Measurements from ENCODE around the gene ECHDC1.

ECHDC1 gene

DNA sequence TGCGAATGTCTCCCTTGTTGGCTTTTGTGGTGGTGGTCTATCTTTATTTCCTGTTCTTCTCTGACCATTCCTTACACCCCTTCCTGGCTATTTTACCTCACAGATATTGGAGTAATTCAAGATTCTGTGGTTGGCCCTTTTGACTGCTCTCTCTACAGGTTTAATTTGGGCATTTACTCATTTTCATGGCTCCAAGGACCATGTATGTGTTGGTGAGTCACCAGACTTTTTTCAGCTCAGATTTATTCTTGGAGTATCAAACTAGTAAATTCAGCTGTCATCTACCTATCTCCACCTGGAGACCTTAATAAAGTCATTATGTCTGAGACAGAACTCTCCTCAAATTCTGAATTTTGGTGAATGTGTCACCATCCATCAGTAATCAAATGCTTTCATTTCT lies 61.2 kb downstream of the ECHDC1 start:
- DNase-seq = no peak

DNA sequence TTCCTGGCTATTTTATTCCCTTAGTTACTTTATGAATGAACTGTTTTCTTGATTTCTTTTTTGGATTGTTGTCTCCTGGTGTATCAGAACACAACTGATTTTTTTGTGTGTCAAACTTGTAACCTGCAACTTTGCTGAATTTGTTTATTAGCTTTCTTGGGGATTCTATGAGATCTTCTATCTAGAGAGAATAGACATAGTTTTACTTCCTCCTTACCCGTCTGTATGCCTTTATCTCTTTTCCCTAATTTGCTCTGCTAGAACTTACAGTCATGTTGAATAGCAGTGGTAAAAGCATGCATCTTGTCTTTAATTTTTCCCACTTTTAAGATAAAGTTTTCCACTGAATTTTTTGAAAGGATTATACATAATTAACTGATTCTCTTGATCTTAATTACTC lies 63.6 kb downstream of the ECHDC1 start:
- DNase-seq = no peak

DNA sequence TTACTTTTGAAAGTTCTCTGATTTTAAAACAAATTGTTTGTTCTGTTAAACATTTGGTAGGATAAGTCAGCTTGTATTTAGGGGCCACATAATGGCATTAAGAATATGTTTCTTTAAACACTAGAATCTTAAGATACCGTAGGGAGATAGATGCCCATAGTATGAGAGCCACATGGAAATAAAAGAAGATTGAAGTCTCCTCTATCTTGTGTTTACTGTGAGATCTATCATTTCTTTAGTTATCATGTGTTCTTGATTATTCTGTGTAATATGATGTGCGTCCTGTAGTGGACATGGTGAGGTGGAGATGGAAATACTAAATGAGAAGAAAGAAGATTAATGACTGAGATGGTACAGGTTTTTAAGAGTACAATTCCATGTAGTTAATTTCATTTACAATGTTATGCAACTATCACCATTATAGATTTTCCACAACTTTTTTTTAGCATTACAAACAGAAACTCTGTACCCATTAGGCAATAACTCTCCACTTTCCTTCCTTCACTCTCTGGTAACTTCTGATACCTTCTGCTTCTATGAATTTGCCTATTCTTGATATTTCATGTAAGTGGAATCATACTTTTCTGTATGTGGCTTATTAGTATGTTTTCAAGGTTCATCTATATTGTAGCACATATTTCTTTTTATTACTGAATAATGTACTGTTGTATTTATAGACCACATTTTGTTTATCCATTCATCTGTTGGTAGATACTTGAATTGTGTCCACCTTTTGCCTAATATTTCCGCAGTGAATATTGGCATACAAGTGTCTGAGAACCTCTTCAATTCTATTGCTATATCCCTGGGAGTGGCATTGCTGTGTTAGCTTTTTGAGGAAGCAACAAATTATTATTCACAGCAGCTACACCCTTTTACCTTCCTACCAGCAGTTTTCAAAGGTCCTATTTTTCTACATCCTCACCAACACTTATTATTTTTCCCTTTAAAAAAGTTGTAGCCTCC lies 65.2 kb downstream of the ECHDC1 start:
- no peak for DNase-seq

DNA sequence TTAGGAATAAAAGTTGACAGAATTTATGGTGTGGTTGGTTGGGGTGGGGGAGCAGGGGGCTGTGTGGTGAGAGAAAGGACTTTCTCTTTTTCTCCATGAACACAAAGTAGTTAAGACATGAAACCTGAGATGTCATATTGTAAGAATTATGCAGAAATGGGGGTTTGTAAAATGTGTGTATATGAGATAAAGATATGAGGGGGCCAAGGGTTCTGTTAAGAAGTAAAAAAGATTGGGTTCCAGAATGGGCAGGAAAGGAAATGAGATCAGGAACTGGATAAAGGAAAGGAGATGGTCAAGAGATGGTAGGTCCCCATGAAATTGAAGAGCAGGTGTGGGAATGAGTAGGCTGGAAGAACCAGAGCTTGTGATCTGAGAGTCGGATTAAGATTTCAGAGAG lies 67.1 kb downstream of the ECHDC1 start:
- no peak for DNase-seq

DNA sequence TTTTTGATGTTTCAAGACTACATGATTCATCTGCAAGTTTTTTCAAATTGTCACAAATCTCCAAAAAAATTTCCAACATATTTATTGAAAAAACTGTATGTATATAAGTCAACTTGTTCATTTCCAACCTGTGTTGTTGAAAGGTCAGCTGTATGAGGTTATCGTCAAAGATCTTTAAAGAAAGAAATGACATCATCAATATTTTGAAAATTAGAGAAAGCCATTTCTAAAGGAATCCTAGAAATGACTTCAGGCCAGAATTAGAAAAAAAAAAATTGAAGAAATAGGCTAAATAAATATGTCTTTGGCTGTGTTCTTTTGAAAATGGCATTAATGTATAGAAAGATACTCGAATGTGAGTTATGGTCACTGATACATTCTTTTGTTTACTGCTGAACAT lies 69.9 kb downstream of the ECHDC1 start:
- DNase-seq = no peak

DNA sequence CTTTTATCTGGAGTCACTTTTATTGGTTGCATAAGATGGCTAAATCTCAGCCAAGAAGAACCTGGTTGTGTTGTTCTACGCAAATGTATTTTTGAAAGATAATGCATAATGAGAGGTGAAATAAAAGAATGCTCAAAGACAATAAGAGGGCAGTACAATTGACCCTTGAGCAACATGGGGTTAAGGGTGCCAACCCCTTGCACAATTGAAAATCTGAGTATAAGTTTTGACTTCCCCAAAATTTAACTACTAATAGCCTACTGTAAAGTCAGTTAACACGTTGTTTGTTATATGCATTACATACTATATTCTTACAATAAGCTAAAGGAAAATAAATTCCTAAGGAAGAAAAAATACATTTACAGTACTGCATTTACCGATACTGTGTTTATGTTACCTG lies 70.8 kb downstream of the ECHDC1 start:
- DNase-seq = no peak

DNA sequence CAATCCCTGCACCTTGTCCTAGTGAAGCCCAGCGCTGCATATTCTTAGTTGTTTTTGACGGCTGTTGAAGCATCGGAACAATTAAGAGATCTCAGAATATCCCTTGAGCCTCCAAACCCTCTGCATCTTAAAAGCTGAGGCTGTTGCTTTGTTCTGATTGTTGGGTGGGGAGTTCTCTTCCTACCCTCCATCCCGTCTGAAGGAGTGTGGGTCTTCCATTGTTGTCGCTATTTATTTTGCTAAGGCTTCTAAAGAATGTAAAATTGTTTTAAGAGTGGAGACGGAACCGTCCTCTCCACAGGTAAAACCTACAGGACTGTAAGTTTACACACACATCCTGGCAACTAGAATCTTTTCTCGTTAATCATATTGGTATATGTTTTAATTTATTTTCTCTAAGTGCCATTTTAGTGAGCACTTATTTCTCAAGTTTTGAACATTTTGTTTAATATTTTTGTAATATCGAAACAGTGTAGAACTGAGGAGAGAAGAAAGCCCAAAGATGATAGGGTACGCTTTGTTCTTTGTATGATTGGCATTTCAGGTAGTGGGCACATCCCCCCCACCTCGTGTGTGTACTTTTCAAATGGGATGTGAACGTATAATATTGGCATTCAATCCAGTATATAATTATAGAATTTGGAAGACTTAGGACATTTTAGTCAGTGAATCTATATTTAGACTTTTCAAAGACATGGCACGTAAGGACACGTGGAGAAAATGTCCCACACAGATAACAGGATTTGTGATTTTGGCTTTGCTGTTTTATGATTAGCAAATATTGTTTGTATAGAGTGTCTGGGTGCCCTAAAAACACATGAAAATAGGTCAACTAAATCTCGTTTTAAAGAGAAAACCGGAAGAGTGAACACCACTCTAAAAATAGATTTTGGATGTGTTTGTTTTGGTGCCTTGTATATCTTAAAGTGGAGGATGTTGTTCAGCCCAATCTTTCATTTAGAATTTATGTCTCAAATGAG lies 75.5 kb downstream of the ECHDC1 start:
- peak; percentile 22 for DNase-seq

DNA sequence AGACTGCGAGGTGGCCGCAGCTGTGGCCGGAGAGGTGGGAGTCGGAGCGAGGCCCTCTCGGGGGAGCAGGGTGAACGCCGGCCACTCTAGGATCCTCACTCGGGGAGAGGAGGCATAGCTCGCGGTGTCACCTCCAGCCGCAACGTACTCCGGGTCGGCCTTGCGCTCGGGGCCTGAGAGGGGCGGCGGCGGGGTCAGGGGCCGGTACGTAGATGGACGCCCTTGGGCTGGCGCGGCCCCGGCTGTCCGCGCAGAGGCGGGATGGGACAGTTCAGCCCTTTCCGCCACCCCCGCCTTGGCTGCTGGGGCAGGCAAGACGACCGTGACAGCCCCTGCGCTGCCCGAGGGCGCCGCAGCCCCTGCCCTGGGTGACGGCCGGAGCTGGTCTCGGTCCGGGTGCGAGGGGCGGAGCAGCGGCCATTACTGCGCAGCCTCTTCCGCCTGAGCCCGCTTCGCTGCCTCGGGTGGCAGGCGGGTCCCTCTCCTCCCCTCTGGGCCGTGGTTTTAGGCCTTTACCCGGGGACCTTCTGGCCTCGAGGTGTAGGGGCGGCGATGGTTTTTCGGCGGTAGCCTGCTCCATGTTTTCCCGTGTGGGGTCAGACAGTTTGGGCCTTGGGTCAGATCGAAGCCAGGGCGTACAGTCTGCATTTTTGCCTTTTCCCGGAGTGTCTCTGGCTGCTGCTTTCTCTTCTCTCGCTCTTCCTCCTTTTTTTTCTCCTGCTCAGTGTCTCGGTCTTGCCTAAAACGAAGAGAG lies 76.3 kb downstream of the ECHDC1 start:
- DNase-seq = peak; percentile 60

DNA sequence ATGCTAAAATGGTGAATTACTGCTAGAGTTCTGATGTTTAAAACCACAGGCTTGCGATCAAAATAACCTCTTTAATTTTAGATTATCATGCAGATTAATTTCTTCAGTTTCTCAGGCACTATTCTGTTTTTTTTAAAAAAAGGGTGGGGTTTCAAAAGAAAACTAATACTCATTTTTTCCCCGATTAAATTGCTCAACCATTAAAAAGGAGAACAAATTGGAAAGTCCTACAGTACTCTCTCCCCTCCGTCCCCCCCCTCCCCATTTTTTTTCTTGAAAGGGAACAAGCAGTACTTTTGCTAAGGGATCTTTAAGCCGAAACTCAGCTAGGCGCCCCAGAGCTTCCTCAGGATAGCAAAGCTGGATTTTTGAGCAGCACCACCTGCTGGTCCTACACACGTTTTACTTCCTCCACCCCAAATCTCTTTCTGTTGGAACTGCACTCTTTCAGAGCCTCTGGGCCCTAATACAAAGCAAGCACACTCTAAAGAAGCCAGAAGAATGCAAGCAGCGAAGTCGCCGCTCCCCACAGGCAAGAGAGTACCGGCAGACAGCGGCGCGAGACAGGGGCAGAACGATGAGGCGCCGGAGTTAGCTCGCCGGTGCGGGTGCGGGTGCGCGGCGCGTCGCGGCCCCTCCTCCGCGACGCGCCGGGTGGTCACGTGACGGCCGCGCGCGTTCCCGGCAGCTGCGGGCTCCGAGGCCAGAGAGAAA lies 77.1 kb downstream of the ECHDC1 start, which contains the start of gene RNF146:
RNF146 (plus strand) TSS at position 687 of the 714 bp plus-strand sequence. CDS start 13,475 bp downstream, outside the sequence.
- peak; percentile 96 for DNase-seq

DNA sequence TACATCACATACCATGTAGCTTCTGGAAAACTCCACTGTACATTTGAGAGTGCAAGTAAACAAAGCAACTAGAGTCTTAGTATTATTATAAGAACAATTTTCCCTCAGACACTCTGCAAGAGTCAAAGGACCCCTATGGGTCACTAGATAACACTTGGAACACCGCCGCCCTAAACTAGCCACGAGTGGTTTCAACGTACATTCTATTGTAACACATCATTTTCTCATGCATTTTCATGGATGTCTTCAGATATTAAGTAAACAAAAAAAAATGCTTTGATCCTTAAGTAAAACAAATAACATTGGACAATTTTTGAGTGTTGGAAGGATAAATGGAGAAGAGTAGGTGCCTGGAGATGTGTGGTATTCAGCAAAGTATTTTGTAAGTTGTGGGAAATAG lies 79.9 kb downstream of the ECHDC1 start:
- no peak for DNase-seq

DNA sequence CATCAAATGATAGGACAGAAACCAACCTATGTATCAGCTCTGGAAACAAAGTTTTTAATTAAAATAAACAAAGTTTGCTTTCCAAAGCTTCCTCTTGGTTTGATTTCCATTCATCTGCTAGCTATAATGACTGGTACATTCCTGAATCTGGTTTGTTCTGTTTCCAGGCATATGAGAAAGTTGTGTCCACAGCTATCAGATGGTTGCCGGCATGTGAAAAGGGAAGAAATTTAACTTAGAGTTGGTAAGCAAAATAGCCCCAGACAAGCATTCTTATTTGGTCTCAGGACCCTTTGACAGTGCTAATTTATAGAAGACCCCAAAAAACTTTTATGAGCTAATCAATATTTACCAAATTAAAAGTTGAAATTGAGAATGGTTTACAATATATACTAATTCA lies 80.5 kb downstream of the ECHDC1 start:
- DNase-seq = no peak

DNA sequence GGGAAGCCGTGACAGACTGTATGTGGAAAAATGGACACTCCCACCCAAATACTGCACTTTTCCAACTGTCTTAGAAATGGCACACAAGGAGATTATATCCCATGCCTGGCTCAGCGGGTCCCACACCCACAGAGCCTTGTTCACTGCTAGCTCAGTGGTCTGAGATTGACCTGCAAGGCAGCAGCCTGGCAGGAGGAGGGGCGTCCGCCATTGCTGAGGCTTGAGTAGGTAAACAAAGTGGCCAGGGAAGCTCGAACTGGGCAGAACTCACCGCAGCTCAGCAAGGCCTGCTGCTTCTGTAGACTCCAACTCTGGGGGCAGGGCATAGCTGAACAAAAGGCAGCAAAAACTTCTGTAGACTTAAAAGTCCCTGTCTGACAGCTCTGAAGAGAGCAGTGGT lies 88.1 kb downstream of the ECHDC1 start:
- no peak for DNase-seq

DNA sequence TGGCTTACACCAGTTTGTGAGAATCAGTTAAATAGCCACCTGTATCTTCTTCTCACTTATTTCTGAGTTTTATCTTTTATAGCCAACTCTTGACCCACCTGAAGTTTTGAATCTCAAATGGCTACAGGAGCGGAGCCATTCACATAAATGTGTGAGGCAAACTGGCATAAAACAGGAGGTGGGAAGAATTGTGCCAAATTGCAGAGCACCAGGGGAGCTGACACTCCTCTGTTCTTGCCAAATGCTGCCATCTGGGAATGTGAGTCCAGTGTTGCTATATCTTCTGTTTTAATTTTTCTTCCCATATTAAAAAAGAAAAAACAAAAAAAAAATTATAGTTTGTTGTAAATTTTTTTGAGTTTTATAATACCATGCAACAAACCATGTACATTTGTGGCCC lies 93.8 kb downstream of the ECHDC1 start:
- no peak for DNase-seq

DNA sequence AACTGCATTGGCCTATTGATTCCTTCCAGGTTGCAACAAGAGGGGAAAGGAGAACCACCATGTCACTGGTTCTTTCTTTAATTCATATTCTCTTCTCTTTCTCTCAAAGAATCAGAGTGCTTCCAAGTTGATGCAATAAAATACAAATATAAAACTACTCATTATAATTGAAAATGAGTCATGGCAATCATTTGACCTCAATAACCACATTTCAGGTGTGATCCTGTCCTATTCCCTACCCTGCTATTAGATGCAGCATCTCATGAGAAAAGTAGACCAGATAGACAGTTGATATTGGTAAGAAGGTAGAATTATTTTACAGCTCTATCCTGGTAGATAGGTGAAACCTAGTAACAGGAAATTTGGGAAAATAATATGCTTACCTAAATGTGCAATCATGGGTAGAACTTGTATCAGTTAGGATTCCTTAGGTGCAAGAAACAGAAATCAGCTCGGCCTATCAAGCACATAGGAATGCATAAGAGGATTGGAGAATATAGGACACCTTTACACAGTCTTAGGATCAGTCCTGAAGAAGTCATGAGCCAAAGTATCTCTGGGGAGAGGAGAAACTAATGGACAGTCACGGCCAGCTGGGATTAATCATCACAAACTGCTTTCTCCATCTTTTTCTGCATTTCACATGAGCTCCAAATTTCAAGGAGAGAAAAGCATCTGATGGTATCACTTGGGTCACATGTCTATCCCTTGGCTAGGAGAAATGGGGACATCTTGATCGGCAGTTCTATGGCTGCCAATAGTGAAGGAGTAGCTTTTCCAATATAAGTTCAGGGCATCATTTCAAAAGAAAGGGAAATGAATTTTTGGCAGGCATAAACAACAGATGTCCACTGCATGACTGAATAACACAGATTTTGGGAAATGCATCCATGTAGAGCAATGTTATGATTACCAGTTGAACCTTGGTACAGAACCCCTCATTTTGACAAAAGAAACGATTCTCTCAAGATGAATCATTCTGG lies 96.0 kb downstream of the ECHDC1 start:
- no peak for DNase-seq

DNA sequence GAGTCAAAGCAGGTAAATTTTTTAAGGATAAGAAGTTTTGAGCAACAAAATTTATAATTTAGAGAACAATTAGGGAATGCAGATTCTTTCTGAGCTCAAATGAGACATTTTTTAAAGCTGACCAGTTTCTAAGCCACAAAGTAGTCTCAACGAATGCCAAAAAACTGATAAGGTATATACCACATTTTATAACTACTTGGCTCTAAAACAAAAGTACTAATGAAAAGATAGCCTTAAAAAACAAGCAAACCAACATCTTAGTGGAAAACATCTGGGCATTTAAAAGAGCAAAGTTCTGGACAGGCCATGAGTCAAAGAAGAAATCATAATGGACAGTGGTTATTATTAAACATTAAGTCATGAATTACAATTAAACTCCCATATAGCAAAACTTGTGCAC lies 99.9 kb downstream of the ECHDC1 start:
- DNase-seq = no peak

Data from NCI-H1105 treated with DMSO at 0.1 percent for 48 hours (cell line).